ENCODE results near the gene PI4K2B.
"Not testable (repeated sequence)": the region's sequence is repeated elsewhere in the genome, so short reads cannot be mapped to it uniquely, and the experiment has no call there.

Gene PI4K2B

DNA sequence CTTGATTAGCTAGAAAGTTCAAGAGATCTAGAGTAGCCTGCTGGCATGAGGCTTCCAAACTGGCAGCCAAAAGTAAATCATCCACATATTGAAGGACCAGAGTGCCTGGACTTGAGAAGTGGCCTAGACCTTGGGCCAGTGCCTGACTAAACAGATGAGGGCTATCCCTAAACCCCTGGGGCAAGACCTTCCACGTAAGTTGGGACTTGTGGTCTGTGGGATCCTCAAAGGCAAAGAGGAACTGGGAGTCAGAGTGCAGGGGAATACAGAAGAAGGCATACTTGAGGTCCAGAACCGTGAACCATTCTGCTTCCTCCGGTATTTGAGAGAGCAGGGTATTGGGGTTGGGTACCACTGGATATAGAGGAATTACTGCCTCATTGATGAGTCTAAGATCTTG is 8.4 kb downstream of the PI4K2B start:
- DNase-seq (ENCODE audit: low read depth, low spot score) = not testable (repeated sequence)

DNA sequence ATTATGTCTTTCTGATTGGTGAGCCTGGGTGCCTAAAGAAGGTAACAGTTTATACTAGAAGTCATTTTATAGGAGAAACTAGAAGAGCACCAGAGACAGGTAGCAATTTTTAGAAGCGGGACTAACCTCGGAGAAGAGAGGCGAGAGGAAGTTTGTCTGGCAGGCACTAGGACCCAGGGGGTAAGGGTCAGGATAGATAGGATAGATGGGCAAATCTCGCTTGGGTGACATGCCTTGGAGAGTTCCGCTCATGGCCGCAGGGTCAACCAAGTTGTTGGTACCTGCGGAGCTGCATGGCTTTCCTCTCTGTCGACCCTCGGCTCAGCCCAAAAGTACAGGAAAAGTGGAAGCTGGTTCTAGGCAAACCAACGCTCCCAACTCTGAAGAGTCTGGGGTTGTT is 11.3 kb downstream of the PI4K2B start:
- no peak for DNase-seq (ENCODE audit: low read depth, low spot score)

DNA sequence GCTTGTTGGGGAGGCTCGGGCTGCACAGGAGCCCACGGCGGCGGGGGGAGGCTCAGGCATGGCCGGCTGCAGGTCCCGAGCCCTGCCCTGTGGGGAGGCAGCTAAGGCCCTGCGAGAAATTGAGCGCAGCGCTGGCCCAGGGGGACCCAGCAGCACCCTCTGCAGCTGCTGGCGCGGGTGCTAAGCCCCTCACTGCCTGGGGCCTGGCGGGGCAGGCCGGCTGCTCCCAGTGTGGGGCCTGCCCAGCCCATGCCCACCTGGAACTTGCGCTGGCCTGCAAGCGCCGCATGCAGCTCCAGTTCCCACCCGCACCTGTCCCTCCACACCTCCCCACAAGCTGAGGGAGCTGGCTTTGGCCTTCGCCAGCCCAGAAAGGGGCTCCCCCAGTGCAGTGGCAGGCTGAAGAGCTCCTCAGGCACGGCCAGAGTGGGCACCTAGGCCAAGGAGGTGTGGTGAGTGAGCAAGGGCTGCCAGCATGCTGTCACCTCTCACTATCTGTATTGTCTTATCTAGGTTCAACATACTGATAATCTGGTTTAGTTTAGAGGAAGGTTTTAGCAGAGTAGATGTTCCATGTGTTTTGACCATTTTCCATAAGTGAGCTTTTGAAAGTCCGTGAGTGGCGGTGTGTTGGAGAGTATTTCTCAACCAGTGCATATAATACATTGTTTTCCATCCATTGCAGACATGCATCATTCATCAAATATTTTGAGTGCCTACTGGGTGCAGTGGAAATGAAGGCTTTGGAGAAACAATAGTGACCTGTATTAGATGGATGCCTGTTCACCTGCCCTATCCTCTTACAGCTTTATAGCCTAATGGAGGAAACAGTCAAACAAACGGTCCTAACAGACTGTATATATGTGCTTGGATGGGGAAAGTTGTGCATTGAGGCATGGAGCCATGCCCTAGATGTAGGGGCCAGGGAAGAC is 13.1 kb downstream of the PI4K2B start:
- DNase-seq (ENCODE audit: low read depth, low spot score) = no peak

DNA sequence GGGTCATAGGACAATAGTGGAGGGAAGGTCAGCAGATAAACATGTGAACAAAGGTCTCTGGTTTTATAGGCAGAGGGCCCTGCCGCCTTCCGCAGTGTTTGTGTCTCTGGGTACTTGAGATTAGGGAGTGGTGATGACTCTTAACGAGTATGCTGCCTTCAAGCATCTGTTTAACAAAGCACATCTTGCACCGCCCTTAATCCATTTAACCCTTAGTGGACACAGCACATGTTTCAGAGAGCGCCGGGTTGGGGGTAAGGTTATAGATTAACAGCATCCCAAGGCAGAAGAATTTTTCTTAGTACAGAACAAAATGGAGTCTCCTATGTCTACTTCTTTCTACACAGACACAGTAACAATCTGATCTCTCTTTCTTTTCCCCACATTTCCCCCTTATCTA is 15.0 kb downstream of the PI4K2B start:
- DNase-seq (ENCODE audit: low read depth, low spot score) = not testable (repeated sequence)

DNA sequence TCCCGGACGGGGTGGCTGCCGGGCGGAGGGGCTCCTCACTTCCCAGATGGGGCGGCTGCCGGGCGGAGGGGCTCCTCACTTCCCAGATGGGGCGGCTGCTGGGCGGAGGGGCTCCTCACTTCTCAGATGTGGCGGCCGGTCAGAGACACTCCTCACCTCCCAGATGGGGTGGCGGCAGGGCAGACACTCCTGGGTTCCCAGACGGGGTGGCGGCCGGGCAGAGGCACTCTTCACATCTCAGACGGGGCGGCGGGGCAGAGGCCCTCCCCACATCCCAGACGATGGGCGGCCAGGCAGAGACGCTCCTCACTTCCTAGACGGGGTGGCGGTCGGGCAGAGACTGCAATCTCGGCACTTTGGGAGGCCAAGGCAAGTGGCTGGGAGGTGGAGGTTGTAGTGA is 15.7 kb downstream of the PI4K2B start:
- not testable (repeated sequence) for DNase-seq (ENCODE audit: low read depth, low spot score)

DNA sequence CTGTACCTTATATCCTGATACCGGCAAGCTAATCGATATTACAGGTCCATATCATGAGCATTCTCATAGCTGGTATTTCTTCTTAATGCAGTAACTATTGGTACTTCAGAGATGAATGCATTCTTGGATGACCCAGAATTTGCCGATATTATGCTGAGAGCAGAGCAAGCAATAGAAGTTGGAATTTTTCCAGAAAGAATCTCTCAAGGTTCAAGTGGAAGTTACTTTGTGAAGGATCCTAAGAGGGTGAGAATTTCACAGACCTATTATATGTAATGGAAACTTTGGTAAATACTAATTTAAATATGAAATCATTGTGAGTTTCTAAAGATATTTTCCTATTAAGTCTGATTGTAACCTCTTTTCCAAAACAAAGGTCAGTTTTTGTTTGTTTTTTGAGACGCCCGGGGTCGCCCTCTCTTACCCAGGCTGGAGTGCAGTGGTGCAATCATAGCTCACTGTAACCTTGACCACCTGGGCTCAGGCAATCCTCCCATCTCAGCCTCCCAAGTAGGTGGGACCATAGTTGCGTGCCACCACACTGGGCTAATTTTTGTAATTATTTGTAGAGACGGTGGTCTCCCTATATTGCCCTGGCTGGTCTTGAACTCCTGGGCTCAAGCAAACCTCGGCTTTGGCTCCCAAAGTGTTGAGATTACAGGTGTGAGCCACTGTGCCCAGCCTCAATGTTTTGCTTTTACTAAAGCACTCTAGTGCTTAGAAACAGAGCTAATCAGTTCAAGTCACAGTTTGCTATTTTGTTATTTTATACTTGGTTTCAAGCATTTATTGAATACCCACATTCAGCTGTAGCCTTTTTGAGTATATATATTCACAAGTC is 18.6 kb downstream of the PI4K2B start:
- no peak for DNase-seq (ENCODE audit: low read depth, low spot score)

DNA sequence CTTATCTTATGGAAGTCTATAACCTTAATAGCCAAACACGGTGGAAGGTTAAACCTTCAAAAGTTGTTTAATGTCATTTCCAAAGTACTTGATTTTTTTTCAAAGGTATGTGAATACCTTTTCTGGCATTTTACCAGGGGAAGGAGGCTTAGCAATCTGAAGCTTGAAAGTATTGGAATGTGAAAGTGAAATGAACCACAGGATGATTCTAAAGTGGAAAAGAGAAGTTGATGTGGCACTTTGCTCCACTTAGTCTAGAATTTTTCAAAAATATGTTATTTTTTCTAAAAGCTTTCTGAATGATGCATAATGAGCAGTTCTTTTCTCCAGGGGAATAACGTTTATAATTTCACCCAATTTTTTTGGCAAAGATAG is 19.2 kb downstream of the PI4K2B start:
- DNase-seq (ENCODE audit: low read depth, low spot score) = no peak

DNA sequence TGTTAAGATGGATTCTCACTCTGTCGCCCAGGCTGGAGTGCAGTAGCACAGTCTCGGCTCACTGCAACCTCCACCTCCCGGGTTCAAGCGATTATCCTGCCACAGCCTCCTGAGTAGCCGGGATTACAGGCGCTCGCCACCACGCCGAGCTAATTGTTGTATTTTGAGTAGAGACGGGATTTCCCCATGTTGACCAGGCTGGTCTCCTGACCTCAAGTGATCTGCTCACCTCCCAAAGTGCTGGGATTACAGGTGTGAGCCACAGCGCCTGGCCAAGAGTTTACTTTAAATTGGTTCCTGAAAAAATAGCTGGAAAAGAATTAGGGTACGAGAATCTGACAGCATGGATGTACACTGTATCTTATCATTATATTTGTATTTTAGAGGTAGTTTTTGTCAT is 20.0 kb downstream of the PI4K2B start:
- not testable (repeated sequence) for DNase-seq (ENCODE audit: low read depth, low spot score)

DNA sequence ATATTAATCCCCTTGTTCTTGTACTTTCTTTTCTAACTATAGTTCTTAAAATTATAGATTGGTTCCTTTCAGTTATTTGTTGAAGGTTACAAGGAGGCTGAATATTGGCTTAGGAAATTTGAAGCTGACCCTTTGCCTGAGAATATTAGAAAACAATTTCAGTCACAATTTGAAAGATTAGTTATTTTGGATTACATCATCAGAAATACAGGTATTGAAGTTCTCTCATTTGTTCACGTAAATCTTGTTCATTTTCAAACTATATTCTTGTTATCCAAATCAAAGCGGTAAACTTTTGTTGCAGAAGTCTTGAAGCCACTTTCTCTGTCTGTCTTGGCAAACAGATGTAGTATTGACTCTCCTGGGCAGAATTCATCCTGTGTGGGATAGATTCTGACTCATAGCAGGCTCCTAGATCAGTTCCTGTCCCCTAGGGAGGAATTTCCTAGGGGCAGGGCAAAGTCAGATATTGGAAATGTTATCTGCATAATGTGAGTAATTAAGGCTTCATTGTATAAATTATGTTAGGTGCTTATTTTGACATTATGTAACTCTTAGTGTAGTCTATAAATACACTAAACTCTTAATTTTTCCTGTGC is 25.2 kb downstream of the PI4K2B start:
- no peak for DNase-seq (ENCODE audit: low read depth, low spot score)

DNA sequence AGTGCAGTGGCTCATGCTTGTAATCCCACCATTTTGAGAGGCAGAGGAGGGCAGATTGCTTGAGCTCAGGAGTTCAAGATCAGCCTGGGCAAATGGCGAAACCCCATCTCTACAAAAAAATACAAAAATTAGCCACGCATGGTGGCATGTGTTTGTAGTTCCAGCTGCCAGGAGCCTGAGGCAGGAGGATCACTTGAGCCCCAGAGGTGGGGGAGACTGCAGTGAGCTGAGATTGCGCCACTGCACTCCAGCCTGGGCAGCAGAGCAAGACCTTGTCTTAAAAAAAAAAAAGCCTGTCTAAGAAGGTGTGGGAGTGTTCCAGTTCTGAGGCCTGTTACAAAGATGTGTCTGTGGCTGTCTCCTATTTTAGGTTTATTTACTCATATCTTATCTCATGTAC is 38.0 kb downstream of the PI4K2B start:
- no peak for DNase-seq (ENCODE audit: low read depth, low spot score)

DNA sequence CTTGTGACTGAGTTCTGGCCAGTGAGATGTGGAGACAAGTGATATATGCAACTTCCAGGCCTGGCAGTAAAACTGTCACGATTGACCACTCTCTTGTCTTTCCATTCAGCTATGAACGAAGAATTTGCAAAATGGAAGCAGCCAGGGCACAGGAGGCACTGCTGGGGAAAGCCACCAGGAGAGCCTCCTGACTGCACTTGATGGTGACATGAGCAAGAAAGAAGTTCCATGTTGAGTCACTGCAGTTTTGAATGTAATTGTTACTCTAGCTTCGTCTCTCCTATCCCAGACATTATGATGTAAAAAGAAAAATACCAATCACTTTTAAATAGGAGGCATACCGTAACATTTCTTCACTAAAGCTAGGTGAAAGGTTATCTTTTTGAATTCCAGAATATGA is 46.4 kb downstream of the PI4K2B start:
- DNase-seq (ENCODE audit: low read depth, low spot score) = no peak

DNA sequence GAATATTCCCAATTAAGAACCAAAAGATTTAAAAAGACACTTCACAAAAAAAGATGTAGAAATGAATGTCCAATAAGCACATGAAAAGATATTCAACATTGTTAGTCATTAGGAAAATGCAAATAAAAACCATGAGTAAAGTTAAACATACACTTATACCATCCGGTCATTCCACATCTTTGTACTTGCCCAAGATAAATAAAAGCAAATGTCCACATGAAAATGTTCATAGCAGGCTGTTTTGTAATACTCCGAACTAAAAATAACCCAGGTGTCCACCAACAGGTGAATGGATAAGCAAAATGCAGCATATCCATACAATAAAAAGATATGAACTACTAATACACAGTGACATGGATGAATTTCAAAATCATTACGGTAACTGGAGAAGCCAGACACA is 50.1 kb downstream of the PI4K2B start:
- no peak for DNase-seq (ENCODE audit: low read depth, low spot score)

DNA sequence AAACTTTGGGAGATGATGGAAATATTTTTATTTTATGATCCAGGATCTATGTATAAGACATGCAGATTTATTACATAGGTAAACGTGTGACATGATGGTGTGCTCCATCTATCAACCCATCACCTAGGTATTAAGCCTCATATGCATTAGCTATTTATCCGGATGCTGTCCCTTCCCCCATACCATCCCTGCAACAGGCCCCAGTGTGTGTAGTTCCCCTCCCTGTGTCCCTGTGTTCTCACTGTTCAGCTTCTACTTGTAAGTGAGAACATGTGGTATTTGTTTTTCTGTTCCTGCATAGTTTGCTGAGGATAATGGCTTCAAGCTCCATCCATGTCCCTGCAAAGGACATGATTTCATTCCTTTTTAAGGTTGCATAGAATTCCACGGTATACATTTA is 50.6 kb downstream of the PI4K2B start:
- DNase-seq (ENCODE audit: low read depth, low spot score) = no peak

DNA sequence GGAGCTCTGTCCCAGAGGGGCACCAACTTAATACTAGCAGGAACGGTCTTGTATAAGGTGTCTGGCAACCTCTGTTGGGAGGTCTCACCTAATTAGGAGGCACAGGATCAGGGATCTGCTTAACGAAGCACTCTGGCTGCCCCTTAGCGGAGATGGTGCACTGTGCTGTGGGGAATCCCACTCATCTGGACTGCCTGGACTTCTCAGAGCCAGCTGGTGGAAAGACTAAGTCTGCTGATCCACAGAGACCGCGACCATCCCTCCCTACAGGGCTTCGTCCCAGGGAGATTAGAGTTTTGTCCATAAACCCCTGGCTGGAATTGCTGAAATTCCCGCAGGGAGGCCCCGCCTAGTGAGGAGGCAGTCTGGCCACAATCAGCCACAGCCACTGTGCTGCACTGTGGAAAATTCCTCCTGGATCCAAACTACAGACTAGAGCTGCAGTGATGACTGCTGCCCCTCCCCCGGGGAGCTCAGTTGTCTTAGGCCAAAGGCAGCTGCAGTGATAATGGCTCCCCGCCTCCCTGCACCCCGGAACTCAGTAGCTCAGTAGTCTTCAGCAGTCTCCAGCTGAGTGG is 56.7 kb downstream of the PI4K2B start:
- DNase-seq (ENCODE audit: low read depth, low spot score) = no peak

DNA sequence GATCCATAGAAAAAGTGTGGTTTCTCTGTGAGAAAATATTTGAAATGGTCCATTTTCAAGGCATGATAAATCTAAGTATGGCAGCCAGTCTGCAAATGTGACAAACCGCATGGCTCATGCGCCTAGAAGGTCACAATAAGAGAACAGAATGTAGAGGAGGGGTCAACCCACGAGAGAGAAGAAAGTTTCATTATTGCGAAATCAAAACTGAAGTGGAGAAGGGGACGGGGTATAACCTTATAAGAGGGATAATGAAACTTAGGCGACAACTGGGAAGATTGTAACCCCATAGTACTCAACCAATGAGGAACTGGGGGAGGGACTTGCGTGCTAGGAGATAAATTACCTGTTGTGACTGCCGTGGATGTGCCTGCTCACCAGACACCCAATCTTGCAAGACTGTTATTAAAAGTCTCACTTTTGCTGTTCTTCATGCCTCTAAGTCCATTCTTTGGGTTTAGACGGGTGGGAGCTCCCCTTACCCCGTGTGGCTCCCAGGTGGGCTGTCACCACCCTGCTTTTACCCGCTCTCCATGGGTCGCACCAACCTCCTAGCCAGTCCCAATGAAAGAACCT is 57.4 kb downstream of the PI4K2B start:
- DNase-seq (ENCODE audit: low read depth, low spot score) = no peak

DNA sequence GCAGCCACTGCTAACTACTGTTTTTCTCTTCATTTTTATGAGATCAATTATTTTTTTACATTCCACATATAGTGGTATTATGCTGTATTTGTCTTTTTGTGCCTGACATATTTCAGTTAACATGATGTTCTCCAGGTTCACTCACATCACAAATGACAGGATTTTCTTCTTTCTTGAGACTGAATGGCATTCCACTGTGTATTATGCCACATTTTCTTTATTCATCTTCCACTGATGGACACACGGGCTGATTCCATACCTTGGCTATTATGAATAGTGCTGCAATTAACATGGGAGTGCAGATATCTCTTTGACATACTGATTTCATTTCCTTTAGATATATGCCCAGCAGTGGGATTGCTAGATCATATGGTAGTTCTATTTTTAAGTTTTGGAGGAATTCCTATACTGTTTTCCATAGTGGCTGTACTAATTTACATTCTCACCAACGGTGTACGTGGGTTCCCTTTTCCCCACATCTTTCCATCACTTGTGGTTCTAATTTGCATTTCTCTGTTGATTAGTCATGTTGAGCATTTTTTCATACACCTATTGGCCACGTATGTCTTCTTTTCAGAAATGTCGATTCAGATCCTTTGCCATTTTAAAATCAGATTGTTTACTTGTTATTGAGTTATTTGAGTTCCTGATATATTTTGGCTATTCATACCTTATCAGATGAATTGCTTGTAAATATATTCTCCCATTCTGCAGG is 63.9 kb downstream of the PI4K2B start:
- DNase-seq (ENCODE audit: low read depth, low spot score) = no peak

DNA sequence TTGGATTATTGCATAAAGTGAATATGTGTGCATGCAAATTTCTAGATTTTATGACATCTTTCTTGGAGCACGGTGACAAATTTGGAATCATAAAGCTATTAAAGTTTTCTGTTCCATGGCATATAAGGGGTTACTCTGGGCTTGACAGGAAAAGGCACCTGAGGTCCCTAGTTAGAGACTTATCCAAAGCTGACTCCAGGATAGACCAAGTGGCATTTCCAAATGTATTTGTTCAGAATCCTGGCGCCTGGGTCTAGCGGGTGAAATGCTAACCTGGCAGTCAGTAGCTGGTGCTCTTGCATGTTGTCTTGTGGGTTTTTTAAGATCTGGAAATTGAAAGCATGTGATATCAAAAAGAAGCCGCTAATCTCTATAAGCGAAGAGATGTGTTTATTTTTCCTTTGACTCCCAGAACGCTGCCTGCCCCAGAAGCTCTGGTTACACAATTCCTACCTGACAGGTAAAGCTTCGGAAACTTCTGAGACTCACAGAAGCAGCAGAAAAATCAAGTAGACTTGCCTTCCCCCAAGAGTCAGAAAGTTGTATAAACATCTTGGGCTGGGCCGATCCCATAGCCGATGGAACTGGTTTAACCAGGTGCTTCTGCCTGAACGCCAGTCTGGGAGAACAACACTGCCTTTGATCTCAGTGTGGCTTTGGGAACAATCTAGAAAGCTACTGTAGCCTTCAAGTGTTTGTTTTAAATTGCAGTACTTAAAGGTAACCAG is 65.8 kb downstream of the PI4K2B start:
- no peak for DNase-seq (ENCODE audit: low read depth, low spot score)

DNA sequence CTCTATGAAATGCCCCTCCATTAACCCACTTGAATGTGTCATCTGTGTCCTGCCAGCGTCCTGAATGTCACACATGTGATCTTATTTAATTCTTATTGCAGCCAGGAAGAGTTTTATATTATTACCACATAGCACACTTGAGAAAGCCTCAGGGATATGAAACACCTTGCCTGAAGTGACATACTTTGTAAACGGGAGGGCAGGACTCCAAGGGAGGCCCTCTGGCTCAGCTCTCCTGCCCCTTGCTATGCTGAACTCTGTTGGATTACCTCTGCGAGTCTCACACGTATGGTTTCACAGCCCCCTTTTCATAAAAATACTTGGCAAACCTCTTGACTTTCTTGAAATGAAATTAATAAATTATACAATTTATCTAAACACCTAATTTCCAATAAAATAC is 67.6 kb downstream of the PI4K2B start:
- DNase-seq (ENCODE audit: low read depth, low spot score) = no peak

DNA sequence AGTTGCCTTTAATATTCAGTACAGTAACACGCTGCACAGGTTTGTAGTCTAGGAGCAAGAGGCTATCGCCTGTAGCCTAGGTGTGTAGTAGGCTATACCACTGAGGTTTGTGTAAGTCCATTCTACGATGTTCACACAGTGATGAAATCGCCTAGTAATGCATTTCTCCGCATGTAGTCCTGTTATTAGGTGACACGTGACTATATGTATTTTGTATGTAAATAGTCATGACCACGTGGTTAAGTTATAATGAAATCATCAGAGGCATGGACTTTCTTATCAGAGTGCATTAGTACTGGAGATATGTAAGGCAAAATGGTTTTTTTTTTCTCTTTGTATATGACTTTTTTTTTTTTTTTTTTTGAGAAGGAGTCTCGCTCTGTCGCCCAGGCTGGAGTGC is 68.8 kb downstream of the PI4K2B start:
- no peak for DNase-seq (ENCODE audit: low read depth, low spot score)

DNA sequence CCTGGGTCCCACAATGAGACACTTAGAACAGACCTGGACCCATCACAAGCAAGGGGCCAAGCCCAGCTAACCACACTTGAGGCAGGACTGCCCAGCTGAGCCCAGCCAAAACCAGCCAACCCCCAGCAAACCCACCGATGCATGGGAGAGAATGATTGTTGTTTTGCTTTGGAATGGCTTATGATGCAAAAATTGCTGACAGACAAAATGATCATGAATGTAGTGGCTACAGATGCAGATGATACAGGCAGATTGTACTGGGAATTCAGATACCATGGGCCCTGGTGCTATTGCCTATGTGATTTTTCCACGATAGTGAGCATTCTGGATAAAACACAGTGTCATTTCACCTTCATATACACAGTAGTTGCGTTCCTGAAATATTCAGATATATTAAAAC is 69.7 kb downstream of the PI4K2B start:
- DNase-seq (ENCODE audit: low read depth, low spot score) = no peak
